HEK293 (cell line): ENCODE results near the gene NEURL4.

ENCODE experiments used
- CTCF ChIA-PET: fragments of 350-600 bp; formaldehyde crosslinking; extraction: SDS; loops from one replicate; lab custom pipeline; 2021; ENCODE audit warnings: antibody characterized with exemption; lab: Yijun Ruan, JAX
- POLR2A ChIA-PET: fragments of 300-600 bp; formaldehyde crosslinking; extraction: SDS; loops from one replicate; lab custom pipeline; 2020; ENCODE audit warnings: antibody characterized with exemption, inconsistent platforms; lab: Yijun Ruan, JAX
- H3K27ac ChIP-seq: fragments of 200-500 bp; sonication (Bioruptor generic); 2 replicates; pipeline ENCODE4 v1.5.1; 2014; ENCODE audit warnings: low read depth, low read length, control low read depth, inconsistent platforms; ENCODE audit errors: extremely low read depth
- H3K36me3 ChIP-seq, 2 experiments: fragments of 200-500 bp in 1 of 2; sonication (Bioruptor generic) in 1 of 2; 1 replicate in 1 of 2; 2 replicates in 1 of 2; pipeline ENCODE4 v1.5.1; 2014 to 2017; ENCODE audit warnings: inconsistent platforms in 2 of 2, low read length in 2 of 2; ENCODE audit not compliant: control insufficient read depth in 2 of 2, insufficient read depth in 1 of 2
- H3K4me1 ChIP-seq: fragments of 200-500 bp; sonication (Bioruptor generic); 2 replicates; pipeline ENCODE4 v1.5.1; 2014; ENCODE audit warnings: mild to moderate bottlenecking, low read length, inconsistent platforms; ENCODE audit not compliant: control insufficient read depth, insufficient read depth
- H3K4me3 ChIP-seq: 2 replicates; pipeline ENCODE4 v1.5.1; 2011; ENCODE audit warnings: low read depth, mild to moderate bottlenecking, control low read depth, low read length, moderate library complexity
- H3K9me3 ChIP-seq: fragments of 200-500 bp; sonication (Bioruptor generic); 2 replicates; pipeline ENCODE4 v1.5.1; 2014; ENCODE audit warnings: low read depth, low read length, inconsistent platforms; ENCODE audit not compliant: control insufficient read depth, insufficient read depth
- INSM2 ChIP-seq: fragments of 450-650 bp; formaldehyde crosslinking; IDR thresholded peaks from 2 replicates; pipeline ENCODE4 v1.5.1; 2016; ENCODE audit warnings: missing biosample characterization, missing genetic modification characterization
- MYNN ChIP-seq: fragments of 450-650 bp; formaldehyde crosslinking; IDR thresholded peaks from 2 replicates; pipeline ENCODE4 v1.5.1; 2016; ENCODE audit warnings: missing biosample characterization, missing genetic modification characterization, borderline replicate concordance
- PATZ1 ChIP-seq: fragments of 450-650 bp; formaldehyde crosslinking; IDR thresholded peaks from 2 replicates; pipeline ENCODE4 v1.5.1; 2016; ENCODE audit warnings: missing biosample characterization, missing genetic modification characterization
- RBAK ChIP-seq: fragments of 450-650 bp; formaldehyde crosslinking; IDR thresholded peaks from 2 replicates; pipeline ENCODE4 v1.5.1; 2016; ENCODE audit warnings: missing biosample characterization, missing genetic modification characterization
- SP7 ChIP-seq: fragments of 450-650 bp; formaldehyde crosslinking; IDR thresholded peaks from 2 replicates; pipeline ENCODE4 v1.5.1; 2016; ENCODE audit warnings: missing biosample characterization, missing genetic modification characterization
- ZNF121 ChIP-seq: fragments of 450-650 bp; formaldehyde crosslinking; IDR thresholded peaks from 2 replicates; pipeline ENCODE4 v1.5.1; 2016; ENCODE audit warnings: missing biosample characterization, missing genetic modification characterization
- ZNF423 ChIP-seq: fragments of 450-650 bp; formaldehyde crosslinking; IDR thresholded peaks from 2 replicates; pipeline ENCODE4 v1.5.1; 2016; ENCODE audit warnings: missing biosample characterization, missing genetic modification characterization
- ZNF530 ChIP-seq: fragments of 450-650 bp; formaldehyde crosslinking; IDR thresholded peaks from 2 replicates; pipeline ENCODE4 v1.5.1; 2016; ENCODE audit warnings: low read depth, missing biosample characterization, missing genetic modification characterization
- ZNF600 ChIP-seq: fragments of 450-650 bp; formaldehyde crosslinking; IDR thresholded peaks from 2 replicates; pipeline ENCODE4 v1.5.1; 2016; ENCODE audit warnings: missing biosample characterization, missing genetic modification characterization
- ZNF707 ChIP-seq: fragments of 450-650 bp; formaldehyde crosslinking; IDR thresholded peaks from 2 replicates; pipeline ENCODE4 v1.5.1; 2016; ENCODE audit warnings: missing biosample characterization, missing genetic modification characterization
- ZNF791 ChIP-seq: fragments of 450-650 bp; formaldehyde crosslinking; IDR thresholded peaks from 2 replicates; pipeline ENCODE4 v1.5.1; 2016; ENCODE audit warnings: missing biosample characterization, missing genetic modification characterization
- ZSCAN23 ChIP-seq: fragments of 450-650 bp; formaldehyde crosslinking; IDR thresholded peaks from 2 replicates; pipeline ENCODE4 v1.5.1; 2016; ENCODE audit warnings: missing biosample characterization, missing genetic modification characterization
- ZXDB ChIP-seq: fragments of 450-650 bp; formaldehyde crosslinking; IDR thresholded peaks from 2 replicates; pipeline ENCODE4 v1.5.1; 2016; ENCODE audit warnings: missing biosample characterization, missing genetic modification characterization
- TF ChIP-seq, protein P1 (sequence below): fragments of 450-650 bp; formaldehyde crosslinking; optimal IDR thresholded peaks from 2 replicates; pipeline ENCODE3; 2016; ENCODE audit warnings: missing biosample characterization, mild to moderate bottlenecking, missing genetic modification characterization
- TF ChIP-seq, protein P2 (sequence below): fragments of 450-650 bp; formaldehyde crosslinking; IDR thresholded peaks from 2 replicates; pipeline ENCODE4 v1.5.1; 2016; ENCODE audit warnings: missing biosample characterization, missing genetic modification characterization

NEURL4 gene

DNA sequence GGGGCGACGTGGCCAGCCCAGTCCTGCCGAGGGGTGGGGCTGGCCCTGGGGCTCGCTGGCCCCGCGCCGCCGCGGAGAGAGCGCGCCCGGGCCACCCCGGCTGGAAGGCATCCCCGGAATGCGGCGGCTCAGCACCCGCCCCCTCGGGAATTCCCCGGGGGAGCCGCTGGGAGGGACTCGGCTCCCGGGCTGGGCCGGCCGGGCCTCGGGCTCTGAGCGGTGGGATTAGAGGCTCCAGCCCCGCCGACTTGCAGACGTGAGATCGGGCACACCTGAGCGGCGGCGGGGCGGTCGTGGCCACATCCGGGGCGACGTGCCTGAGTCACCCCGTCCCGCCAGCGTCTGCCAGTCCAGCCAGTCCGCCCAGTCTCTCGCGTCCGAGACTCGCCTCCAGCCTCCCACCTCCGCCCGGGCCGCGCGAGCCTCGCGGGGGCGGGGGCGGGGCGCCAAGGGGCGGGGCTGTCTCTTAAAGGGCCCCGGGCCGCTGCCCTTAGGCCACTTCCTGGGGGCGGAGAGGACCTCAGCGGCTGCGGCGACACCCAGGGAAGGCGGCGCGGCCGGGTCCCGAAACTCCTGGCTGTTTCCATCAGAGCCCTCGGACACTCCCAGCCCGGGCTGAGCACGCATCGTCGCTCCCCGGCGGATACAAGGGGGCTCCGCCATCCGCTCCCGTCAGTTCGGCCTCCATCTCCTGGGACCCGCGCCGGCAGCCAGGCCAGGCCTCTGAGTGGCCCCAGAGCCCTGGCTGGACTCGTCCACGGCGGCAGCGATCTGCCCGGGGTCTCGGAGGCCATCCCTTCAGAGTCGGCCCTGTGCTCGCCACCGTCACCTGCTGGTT, 22.7 kb upstream of the NEURL4 start, which contains the start of gene KCTD11 (continued):
- TF ChIP-seq SP7 (peak; percentile 40; the same call in 1 of the 2 replicates), ZNF791 (tag by site-specific recombination) (no peak), MYNN (tag by site-specific recombination) (no peak), PATZ1 (tag by site-specific recombination) (peak; percentile 71; the same call in 1 of the 2 replicates), RBAK (tag by site-specific recombination) (no peak), ZNF600 (tag by site-specific recombination) (peak; percentile 63; the same call in 1 of the 2 replicates), ZXDB (no peak; the same call in 1 of the 2 replicates), ZNF423 (tag by site-specific recombination) (peak; percentile 91), ZNF530 (tag by site-specific recombination) (no peak)
- TF ChIP-seq, protein P1, sequence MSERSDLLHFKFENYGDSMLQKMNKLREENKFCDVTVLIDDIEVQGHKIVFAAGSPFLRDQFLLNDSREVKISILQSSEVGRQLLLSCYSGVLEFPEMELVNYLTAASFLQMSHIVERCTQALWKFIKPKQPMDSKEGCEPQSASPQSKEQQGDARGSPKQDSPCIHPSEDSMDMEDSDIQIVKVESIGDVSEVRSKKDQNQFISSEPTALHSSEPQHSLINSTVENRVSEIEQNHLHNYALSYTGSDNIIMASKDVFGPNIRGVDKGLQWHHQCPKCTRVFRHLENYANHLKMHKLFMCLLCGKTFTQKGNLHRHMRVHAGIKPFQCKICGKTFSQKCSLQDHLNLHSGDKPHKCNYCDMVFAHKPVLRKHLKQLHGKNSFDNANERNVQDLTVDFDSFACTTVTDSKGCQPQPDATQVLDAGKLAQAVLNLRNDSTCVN = peak; percentile 92

DNA sequence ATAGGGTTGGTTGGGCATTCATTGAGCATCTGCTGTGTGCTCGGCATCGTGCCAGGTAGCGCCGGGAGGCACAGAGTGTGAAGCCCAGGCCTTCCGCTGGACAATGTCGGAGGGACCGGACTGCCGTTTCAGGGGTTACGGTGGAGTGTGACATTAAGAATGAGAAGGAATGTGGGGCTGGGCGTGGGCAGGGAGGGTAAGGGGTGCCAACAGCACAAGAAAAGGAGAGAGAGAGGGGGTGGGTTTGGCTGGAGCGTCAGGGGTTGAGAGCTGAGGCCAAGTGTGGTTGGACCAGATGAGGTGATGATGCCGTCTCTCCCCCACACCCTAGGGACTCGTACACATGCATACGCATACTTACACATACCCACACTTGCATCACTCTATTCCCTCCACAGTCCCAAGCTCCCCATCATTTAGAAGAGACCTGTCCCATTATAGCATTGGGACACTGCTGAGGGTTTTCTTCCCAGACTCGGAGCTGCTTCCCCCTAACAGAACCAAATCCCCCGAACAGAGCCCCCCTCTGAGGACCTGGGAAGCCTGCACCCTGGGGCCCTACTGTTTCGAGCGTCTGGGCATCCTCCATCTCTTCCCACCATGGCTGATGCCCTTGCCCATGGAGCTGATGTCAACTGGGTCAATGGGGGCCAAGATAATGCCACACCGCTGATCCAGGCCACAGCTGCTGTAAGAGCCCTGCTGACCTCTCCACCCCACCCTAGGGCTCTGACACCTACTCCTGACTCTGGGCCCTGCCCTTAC, 19.5 kb upstream of the NEURL4 start:
- no peak overlapping the region for H3K27ac ChIP-seq
- CTCF ChIA-PET = interaction anchor here (0.6 to 3.4 kb wide), 11 partner anchors 12 to 303 kb away, joined by 3 to 12 read pairs (median 4); partner anchors contain the start of genes GABARAP, NEURL4 and SLC2A4
- POLR2A ChIA-PET = interaction anchor here (0.6 to 4.4 kb wide), 6 partner anchors 19 to 296 kb away, joined by 3 to 25 read pairs (median 4); partner anchors contain the start of genes NEURL4, TMEM256 and ZBTB4

More for the DNA sequence above, 19.5 kb upstream of the NEURL4 start:
- Histone ChIP-seq H3K9me3 (no peaks in the 10 kb centered on the region), H3K4me3 (no peak overlapping the region), H3K4me1 (peaks cover 14% of the 10 kb centered on the region), H3K36me3 (no peaks in the 10 kb centered on the region)
- TF ChIP-seq ZNF600 (tag by site-specific recombination) (peak; percentile 26; the same call in 1 of the 2 replicates), ZSCAN23 (tag by site-specific recombination) (no peak), INSM2 (tag by site-specific recombination) (peak; percentile 36; the same call in 1 of the 2 replicates), ZNF121 (tag by site-specific recombination) (no peak), ZNF707 (tag by site-specific recombination) (no peak)
- TF ChIP-seq, protein P2, sequence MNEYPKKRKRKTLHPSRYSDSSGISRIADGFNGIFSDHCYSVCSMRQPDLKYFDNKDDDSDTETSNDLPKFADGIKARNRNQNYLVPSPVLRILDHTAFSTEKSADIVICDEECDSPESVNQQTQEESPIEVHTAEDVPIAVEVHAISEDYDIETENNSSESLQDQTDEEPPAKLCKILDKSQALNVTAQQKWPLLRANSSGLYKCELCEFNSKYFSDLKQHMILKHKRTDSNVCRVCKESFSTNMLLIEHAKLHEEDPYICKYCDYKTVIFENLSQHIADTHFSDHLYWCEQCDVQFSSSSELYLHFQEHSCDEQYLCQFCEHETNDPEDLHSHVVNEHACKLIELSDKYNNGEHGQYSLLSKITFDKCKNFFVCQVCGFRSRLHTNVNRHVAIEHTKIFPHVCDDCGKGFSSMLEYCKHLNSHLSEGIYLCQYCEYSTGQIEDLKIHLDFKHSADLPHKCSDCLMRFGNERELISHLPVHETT (tag by site-specific recombination) = peak; percentile 14; the same call in 1 of the 2 replicates
